ENCODE results near the gene BAIAP2L2. TPM values are rescaled to one million over a fixed set of nuclear protein-coding genes. Genes with fewer than 3 reads are reported as not detected.

The BAIAP2L2 gene
- total and polyA plus RNA-seq, 12 donors, result 0.09 to 6.0 (median 0.55) TPM; not detected in 1

DNA sequence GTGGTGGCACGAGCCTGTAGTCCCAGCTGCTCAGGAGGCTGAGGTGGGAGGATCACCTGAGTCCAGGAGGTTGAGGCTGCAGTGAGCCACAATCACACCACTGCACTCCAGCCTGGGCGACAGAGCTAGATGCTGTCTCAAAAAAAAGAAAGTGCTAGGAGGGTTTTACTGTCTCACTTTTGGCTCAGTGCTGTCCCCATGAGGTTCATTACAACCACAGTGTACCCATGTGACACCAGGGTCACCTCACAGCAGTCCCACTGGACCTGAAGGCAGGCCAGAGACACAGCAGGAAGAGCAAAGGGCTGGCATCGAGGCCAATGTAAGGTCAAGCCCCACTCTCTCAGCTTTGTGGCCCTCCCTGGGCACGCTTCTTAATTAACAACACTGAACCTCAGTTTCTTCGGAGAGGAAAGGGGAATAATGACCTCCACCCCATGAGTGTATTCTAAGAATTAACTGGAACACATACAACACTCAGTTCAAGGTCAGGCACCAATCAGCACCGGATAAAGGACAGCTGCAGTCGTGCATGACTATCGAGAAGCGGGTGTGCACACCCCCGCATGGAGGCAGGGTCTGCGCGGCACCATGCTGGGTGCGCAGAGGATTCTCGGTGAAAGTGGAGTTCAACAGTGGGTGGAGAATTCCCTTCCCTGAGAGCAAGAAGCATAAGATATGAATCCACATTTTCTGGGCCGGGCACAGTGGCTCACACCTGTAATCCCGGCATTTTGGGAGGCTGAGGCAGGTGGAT is 30.9 kb upstream of the BAIAP2L2 start:
- Histone ChIP-seq H3K4me1 (replicated peaks in 1 of 2) (no peaks in the 10 kb centered on the region), H3K9me3 (replicated peaks in 1 of 3) (no peaks in the 10 kb centered on the region), H3K27ac (no peak overlapping the region), H3K36me3 (replicated peaks in 1 of 2) (no peaks in the 10 kb centered on the region), H3K4me3 (no peak overlapping the region), H3K27me3 (no peaks in the 10 kb centered on the region)
- intact Hi-C loops (cut with DNase I), result no loop called here
- 82 to 87% (median 85%) methylated on average over 15 to 16 of the region's 16 CpGs for WGBS, 4 donors
- peak in 1 of 7 donors; percentile 3 for DNase-seq
- TF ChIP-seq POLR2A (IDR thresholded peaks at IDR 0.05), result no peak
- TF ChIP-seq, protein P1, sequence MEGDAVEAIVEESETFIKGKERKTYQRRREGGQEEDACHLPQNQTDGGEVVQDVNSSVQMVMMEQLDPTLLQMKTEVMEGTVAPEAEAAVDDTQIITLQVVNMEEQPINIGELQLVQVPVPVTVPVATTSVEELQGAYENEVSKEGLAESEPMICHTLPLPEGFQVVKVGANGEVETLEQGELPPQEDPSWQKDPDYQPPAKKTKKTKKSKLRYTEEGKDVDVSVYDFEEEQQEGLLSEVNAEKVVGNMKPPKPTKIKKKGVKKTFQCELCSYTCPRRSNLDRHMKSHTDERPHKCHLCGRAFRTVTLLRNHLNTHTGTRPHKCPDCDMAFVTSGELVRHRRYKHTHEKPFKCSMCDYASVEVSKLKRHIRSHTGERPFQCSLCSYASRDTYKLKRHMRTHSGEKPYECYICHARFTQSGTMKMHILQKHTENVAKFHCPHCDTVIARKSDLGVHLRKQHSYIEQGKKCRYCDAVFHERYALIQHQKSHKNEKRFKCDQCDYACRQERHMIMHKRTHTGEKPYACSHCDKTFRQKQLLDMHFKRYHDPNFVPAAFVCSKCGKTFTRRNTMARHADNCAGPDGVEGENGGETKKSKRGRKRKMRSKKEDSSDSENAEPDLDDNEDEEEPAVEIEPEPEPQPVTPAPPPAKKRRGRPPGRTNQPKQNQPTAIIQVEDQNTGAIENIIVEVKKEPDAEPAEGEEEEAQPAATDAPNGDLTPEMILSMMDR (IDR thresholded peaks at IDR 0.05), result no peak

DNA sequence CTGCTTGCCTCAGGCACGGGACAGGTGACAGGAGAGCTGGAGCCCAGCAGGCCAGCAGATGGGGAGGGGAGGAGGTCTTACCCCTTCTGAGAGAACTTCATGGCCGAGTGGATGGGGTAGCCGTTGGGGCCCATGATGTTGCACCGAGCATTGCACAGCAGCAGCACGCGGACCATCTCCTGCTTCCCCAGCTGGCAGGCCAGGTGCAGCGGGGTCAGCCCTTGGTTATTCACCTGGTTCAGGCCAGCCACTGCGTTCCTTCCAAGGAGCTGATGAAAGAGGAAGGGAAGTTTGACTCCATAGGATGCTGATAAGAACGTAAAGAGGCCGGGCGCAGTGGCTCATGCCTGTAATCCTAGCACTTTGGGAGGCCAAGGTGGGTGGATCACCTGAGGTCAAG is 29.4 kb upstream of the BAIAP2L2 start:
- TF ChIP-seq, protein P1 (IDR thresholded peaks at IDR 0.05), result no peak
- TF ChIP-seq POLR2A (IDR thresholded peaks at IDR 0.05), result no peak
- Histone ChIP-seq H3K27me3 (no peaks in the 10 kb centered on the region), H3K36me3 (replicated peaks in 1 of 2) (no peaks in the 10 kb centered on the region), H3K27ac (no peak overlapping the region), H3K4me3 (no peak overlapping the region), H3K4me1 (replicated peaks in 1 of 2) (no peaks in the 10 kb centered on the region), H3K9me3 (replicated peaks in 1 of 3) (no peaks in the 10 kb centered on the region)
- intact Hi-C loops (cut with DNase I), result no loop called here
- no peak for DNase-seq
- 95 to 97% (median 97%) methylated on average over 11 of the region's 11 CpGs for WGBS, 4 donors

DNA sequence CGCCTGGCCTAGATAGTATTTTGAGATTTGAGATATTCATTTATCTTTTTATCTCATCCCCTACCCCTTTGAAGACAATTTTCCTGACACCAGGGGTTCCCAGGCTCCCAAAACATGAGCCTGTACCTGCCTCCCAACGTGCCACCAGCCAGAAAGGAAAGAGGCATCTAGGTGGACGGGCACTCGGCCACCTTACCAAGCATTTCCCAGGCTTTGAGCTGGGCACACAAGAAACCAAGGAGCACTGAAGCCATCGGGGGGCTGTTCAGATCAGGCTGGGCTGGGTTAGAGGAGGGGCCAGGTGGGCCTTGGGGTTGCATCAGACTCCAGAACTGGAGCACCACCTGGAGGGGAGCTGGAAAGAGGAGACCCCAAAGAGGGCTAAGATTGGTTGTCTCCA is 28.5 kb upstream of the BAIAP2L2 start:
- no peak for DNase-seq
- Histone ChIP-seq H3K4me1 (replicated peaks in 1 of 2) (no peaks in the 10 kb centered on the region), H3K4me3 (no peak overlapping the region), H3K36me3 (replicated peaks in 1 of 2) (no peaks in the 10 kb centered on the region), H3K27ac (no peak overlapping the region), H3K9me3 (replicated peaks in 1 of 3) (no peaks in the 10 kb centered on the region), H3K27me3 (no peaks in the 10 kb centered on the region)
- TF ChIP-seq, protein P1 (IDR thresholded peaks at IDR 0.05), result no peak
- no peak for TF ChIP-seq POLR2A (IDR thresholded peaks at IDR 0.05)
- intact Hi-C loops (cut with DNase I), result no loop called here
- WGBS, 4 donors, result 82 to 84% (median 83%) methylated on average over 5 of the region's 5 CpGs

DNA sequence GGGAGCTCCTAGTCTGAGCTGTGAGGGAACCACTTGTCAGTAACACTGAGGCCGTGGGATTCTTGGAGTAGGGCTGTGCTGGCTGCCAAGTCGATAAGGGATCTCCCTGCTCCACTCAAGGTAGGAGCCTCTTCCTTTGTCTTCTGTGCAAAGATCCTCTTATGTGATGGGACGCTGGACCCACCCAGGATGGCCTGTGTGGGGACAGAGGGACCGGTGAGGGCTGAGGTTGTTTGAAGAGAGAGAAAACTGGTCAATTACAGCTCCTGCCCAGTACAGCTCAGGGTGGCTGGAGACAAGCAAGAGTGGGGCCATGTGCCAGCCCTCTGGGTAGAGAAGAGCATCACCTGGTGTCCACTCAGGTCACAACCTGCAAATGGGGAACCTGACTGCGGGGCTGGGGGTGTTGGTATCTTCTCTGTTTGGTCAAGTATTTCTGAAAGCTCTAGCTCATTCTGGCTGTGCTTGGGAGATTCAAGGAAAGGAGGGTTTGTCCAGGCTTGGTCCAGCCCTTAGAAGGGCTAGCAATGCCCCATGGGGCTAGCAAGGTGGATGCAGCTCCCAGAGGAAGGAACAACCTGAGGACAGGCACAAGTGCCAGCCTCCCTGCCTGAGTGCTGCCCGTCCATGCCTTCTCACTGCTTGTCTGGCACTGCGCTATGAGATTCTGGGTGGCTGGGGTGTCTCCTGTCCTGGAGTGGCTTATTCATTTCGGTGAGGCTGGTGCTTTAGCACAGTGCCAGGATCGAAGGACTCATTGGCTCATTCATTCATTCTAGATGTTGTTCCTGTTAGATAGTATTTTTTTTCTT is 27.6 kb upstream of the BAIAP2L2 start:
- DNase-seq, result no peak

More for the DNA sequence above, 27.6 kb upstream of the BAIAP2L2 start:
- Histone ChIP-seq H3K27ac (no peak overlapping the region), H3K4me1 (replicated peaks in 1 of 2) (no peaks in the 10 kb centered on the region), H3K27me3 (no peaks in the 10 kb centered on the region), H3K36me3 (replicated peaks in 1 of 2) (no peaks in the 10 kb centered on the region), H3K4me3 (no peak overlapping the region), H3K9me3 (replicated peaks in 1 of 3) (no peaks in the 10 kb centered on the region)
- TF ChIP-seq, protein P1 (IDR thresholded peaks at IDR 0.05), result no peak
- no peak for TF ChIP-seq POLR2A (IDR thresholded peaks at IDR 0.05)
- intact Hi-C loops (cut with DNase I), result no loop called here
- WGBS, 4 donors, result 93 to 98% (median 95%) methylated on average over 9 of the region's 9 CpGs
